HEK293 (cell line): Measurements from ENCODE around the gene CNN1.

Source experiments
- FEZF1 ChIP-seq: fragments of 450-650 bp; formaldehyde crosslinking; IDR thresholded peaks from 2 replicates; pipeline ENCODE4 v1.5.1; 2016; ENCODE audit warnings: missing biosample characterization, missing genetic modification characterization
- GLI4 ChIP-seq: fragments of 450-650 bp; formaldehyde crosslinking; IDR thresholded peaks from 2 replicates; pipeline ENCODE4 v1.5.1; 2016; ENCODE audit warnings: missing biosample characterization, missing genetic modification characterization
- GLIS1 ChIP-seq: fragments of 450-650 bp; formaldehyde crosslinking; IDR thresholded peaks from 2 replicates; pipeline ENCODE4 v1.5.1; 2016; ENCODE audit warnings: missing biosample characterization, missing genetic modification characterization
- KLF10 ChIP-seq: fragments of 450-650 bp; IDR thresholded peaks from 2 replicates; pipeline ENCODE4 v1.5.1; 2018; ENCODE audit warnings: missing biosample characterization, mild to moderate bottlenecking, missing genetic modification characterization
- KLF8 ChIP-seq: fragments of 450-650 bp; formaldehyde crosslinking; IDR thresholded peaks from 2 replicates; pipeline ENCODE4 v1.5.1; 2016; ENCODE audit warnings: missing biosample characterization, missing genetic modification characterization
- KLF9 ChIP-seq: fragments of 450-650 bp; formaldehyde crosslinking; IDR thresholded peaks from 2 replicates; pipeline ENCODE4 v1.5.1; 2016; ENCODE audit warnings: missing biosample characterization, missing genetic modification characterization, low read depth
- OSR2 ChIP-seq: fragments of 450-650 bp; formaldehyde crosslinking; IDR thresholded peaks from 2 replicates; pipeline ENCODE4 v1.5.1; 2016; ENCODE audit warnings: missing biosample characterization, missing genetic modification characterization
- SCRT1 ChIP-seq: fragments of 450-650 bp; formaldehyde crosslinking; IDR thresholded peaks from 2 replicates; pipeline ENCODE4 v1.5.1; 2016; ENCODE audit warnings: missing biosample characterization, missing genetic modification characterization, borderline replicate concordance
- SP3 ChIP-seq: fragments of 450-650 bp; formaldehyde crosslinking; IDR thresholded peaks from 2 replicates; pipeline ENCODE4 v1.5.1; 2016; ENCODE audit warnings: missing biosample characterization, missing genetic modification characterization
- SP7 ChIP-seq: fragments of 450-650 bp; formaldehyde crosslinking; IDR thresholded peaks from 2 replicates; pipeline ENCODE4 v1.5.1; 2016; ENCODE audit warnings: missing biosample characterization, missing genetic modification characterization
- WT1 ChIP-seq: fragments of 450-650 bp; formaldehyde crosslinking; IDR thresholded peaks from 2 replicates; pipeline ENCODE4 v1.5.1; 2016; ENCODE audit warnings: missing biosample characterization, missing genetic modification characterization
- ZIC2 ChIP-seq: fragments of 450-650 bp; formaldehyde crosslinking; IDR thresholded peaks from 2 replicates; pipeline ENCODE4 v1.5.1; 2016; ENCODE audit warnings: missing biosample characterization, missing genetic modification characterization
- ZNF121 ChIP-seq: fragments of 450-650 bp; formaldehyde crosslinking; IDR thresholded peaks from 2 replicates; pipeline ENCODE4 v1.5.1; 2016; ENCODE audit warnings: missing biosample characterization, missing genetic modification characterization
- ZNF140 ChIP-seq: fragments of 450-650 bp; formaldehyde crosslinking; IDR thresholded peaks from 2 replicates; pipeline ENCODE4 v1.5.1; 2016; ENCODE audit warnings: missing biosample characterization, missing genetic modification characterization
- ZNF19 ChIP-seq: fragments of 450-650 bp; formaldehyde crosslinking; IDR thresholded peaks from 2 replicates; pipeline ENCODE4; 2016; ENCODE audit warnings: missing biosample characterization, missing genetic modification characterization, low read depth
- ZNF239 ChIP-seq: fragments of 450-650 bp; formaldehyde crosslinking; IDR thresholded peaks from 2 replicates; pipeline ENCODE4 v1.5.1; 2016; ENCODE audit warnings: missing biosample characterization, missing genetic modification characterization
- ZNF350 ChIP-seq: fragments of 450-650 bp; formaldehyde crosslinking; IDR thresholded peaks from 2 replicates; pipeline ENCODE4 v1.5.0; 2017; ENCODE audit warnings: missing biosample characterization, mild to moderate bottlenecking, missing genetic modification characterization
- ZNF37A ChIP-seq: fragments of 450-650 bp; IDR thresholded peaks from 2 replicates; pipeline ENCODE4 v1.5.1; 2018; ENCODE audit warnings: missing biosample characterization, missing genetic modification characterization
- ZNF558 ChIP-seq: fragments of 450-650 bp; formaldehyde crosslinking; IDR thresholded peaks from 2 replicates; pipeline ENCODE4 v1.5.1; 2016; ENCODE audit warnings: missing biosample characterization, missing genetic modification characterization
- ZNF623 ChIP-seq: fragments of 450-650 bp; formaldehyde crosslinking; IDR thresholded peaks from 2 replicates; pipeline ENCODE4 v1.5.1; 2016; ENCODE audit warnings: missing biosample characterization, missing genetic modification characterization
- ZNF701 ChIP-seq: fragments of 450-650 bp; formaldehyde crosslinking; IDR thresholded peaks from 2 replicates; pipeline ENCODE4 v1.5.1; 2016; ENCODE audit warnings: missing biosample characterization, missing genetic modification characterization
- ZNF837 ChIP-seq: fragments of 450-650 bp; formaldehyde crosslinking; IDR thresholded peaks from 2 replicates; pipeline ENCODE4 v1.5.1; 2016; ENCODE audit warnings: missing biosample characterization, missing genetic modification characterization
- ZNF843 ChIP-seq: fragments of 450-650 bp; formaldehyde crosslinking; IDR thresholded peaks from 2 replicates; pipeline ENCODE4 v1.5.1; 2016; ENCODE audit warnings: missing biosample characterization, missing genetic modification characterization
- ZSCAN30 ChIP-seq: fragments of 450-650 bp; IDR thresholded peaks from 2 replicates; pipeline ENCODE4 v1.5.1; 2018; ENCODE audit warnings: missing biosample characterization, mild to moderate bottlenecking, missing genetic modification characterization, moderate library complexity
- ZXDB ChIP-seq: fragments of 450-650 bp; formaldehyde crosslinking; IDR thresholded peaks from 2 replicates; pipeline ENCODE4 v1.5.1; 2016; ENCODE audit warnings: missing biosample characterization, missing genetic modification characterization
- TF ChIP-seq, protein P1 (sequence below): fragments of 450-650 bp; formaldehyde crosslinking; IDR thresholded peaks from 2 replicates; pipeline ENCODE4 v1.5.1; 2016; ENCODE audit warnings: missing biosample characterization, missing genetic modification characterization
- TF ChIP-seq, protein P2 (sequence below): fragments of 450-650 bp; formaldehyde crosslinking; IDR thresholded peaks from 2 replicates; pipeline ENCODE4 v1.5.1; 2016; ENCODE audit warnings: missing biosample characterization, missing genetic modification characterization
- TF ChIP-seq, protein P3 (sequence below): fragments of 450-650 bp; formaldehyde crosslinking; IDR thresholded peaks from 2 replicates; pipeline ENCODE4 v1.5.1; 2016; ENCODE audit warnings: missing biosample characterization, missing genetic modification characterization, borderline replicate concordance
- TF ChIP-seq, protein P4 (sequence below): fragments of 450-650 bp; formaldehyde crosslinking; IDR thresholded peaks from 2 replicates; pipeline ENCODE4 v1.5.1; 2016; ENCODE audit warnings: missing biosample characterization, missing genetic modification characterization
- TF ChIP-seq, protein P5 (sequence below): IDR thresholded peaks from 2 replicates; pipeline ENCODE4 v1.6.1; 2011; ENCODE audit warnings: mild to moderate bottlenecking, low read depth, low read length, borderline replicate concordance
- TF ChIP-seq, protein P6 (sequence below): fragments of 450-650 bp; formaldehyde crosslinking; IDR thresholded peaks from 2 replicates; pipeline ENCODE4 v1.5.1; 2016; ENCODE audit warnings: missing biosample characterization, missing genetic modification characterization

The CNN1 gene

DNA sequence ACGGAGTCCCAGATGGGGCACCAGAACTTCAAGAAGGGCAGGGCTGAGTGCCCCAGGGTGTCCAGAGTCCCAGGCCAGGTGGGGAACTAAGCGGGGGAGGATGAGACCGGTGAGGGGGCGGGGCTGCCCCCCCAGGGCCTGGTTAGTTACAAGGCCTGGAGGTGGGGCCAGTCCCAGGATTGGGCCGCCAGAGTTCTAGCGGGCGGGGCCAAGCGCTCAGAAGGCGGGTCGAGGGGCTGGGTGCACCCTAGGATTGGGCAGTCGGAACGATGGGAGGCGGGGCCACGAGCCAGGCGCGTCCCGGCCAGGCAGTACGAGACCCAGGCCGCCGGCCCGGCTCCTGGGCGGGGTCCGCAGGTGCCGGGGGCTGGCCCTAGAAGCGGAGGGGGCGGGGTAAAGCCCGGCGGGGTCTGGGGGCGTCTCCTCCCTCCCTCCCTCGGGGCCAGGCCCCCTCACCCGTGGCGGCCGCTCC is 33.6 kb upstream of the CNN1 start (continued):
- TF ChIP-seq, protein P1, sequence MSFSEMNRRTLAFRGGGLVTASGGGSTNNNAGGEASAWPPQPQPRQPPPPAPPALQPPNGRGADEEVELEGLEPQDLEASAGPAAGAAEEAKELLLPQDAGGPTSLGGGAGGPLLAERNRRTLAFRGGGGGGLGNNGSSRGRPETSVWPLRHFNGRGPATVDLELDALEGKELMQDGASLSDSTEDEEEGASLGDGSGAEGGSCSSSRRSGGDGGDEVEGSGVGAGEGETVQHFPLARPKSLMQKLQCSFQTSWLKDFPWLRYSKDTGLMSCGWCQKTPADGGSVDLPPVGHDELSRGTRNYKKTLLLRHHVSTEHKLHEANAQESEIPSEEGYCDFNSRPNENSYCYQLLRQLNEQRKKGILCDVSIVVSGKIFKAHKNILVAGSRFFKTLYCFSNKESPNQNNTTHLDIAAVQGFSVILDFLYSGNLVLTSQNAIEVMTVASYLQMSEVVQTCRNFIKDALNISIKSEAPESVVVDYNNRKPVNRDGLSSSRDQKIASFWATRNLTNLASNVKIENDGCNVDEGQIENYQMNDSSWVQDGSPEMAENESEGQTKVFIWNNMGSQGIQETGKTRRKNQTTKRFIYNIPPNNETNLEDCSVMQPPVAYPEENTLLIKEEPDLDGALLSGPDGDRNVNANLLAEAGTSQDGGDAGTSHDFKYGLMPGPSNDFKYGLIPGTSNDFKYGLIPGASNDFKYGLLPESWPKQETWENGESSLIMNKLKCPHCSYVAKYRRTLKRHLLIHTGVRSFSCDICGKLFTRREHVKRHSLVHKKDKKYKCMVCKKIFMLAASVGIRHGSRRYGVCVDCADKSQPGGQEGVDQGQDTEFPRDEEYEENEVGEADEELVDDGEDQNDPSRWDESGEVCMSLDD (tag by site-specific recombination), result 0 out of 2 replicates have a peak, but pooled peaks have one; percentile 8
- peak; percentile 99 for TF ChIP-seq GLIS1
- TF ChIP-seq KLF9 (tag by site-specific recombination), result peak; percentile 91
- TF ChIP-seq ZNF239 (tag by site-specific recombination), result no peak
- TF ChIP-seq, protein P2, sequence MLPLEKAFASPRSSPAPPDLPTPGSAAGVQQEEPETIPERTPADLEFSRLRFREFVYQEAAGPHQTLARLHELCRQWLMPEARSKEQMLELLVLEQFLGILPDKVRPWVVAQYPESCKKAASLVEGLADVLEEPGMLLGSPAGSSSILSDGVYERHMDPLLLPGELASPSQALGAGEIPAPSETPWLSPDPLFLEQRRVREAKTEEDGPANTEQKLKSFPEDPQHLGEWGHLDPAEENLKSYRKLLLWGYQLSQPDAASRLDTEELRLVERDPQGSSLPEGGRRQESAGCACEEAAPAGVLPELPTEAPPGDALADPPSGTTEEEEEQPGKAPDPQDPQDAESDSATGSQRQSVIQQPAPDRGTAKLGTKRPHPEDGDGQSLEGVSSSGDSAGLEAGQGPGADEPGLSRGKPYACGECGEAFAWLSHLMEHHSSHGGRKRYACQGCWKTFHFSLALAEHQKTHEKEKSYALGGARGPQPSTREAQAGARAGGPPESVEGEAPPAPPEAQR (tag by site-specific recombination), result no peak
- no peak for TF ChIP-seq WT1 (tag by site-specific recombination)
- TF ChIP-seq ZNF37A (tag by site-specific recombination), result no peak
- TF ChIP-seq, protein P3, sequence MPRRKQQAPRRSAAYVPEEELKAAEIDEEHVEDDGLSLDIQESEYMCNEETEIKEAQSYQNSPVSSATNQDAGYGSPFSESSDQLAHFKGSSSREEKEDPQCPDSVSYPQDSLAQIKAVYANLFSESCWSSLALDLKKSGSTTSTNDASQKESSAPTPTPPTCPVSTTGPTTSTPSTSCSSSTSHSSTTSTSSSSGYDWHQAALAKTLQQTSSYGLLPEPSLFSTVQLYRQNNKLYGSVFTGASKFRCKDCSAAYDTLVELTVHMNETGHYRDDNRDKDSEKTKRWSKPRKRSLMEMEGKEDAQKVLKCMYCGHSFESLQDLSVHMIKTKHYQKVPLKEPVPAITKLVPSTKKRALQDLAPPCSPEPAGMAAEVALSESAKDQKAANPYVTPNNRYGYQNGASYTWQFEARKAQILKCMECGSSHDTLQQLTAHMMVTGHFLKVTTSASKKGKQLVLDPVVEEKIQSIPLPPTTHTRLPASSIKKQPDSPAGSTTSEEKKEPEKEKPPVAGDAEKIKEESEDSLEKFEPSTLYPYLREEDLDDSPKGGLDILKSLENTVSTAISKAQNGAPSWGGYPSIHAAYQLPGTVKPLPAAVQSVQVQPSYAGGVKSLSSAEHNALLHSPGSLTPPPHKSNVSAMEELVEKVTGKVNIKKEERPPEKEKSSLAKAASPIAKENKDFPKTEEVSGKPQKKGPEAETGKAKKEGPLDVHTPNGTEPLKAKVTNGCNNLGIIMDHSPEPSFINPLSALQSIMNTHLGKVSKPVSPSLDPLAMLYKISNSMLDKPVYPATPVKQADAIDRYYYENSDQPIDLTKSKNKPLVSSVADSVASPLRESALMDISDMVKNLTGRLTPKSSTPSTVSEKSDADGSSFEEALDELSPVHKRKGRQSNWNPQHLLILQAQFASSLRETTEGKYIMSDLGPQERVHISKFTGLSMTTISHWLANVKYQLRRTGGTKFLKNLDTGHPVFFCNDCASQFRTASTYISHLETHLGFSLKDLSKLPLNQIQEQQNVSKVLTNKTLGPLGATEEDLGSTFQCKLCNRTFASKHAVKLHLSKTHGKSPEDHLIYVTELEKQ (tag by site-specific recombination), result no peak
- TF ChIP-seq ZNF19, result no peak
- no peak for TF ChIP-seq ZNF121 (tag by site-specific recombination)
- TF ChIP-seq ZNF623 (tag by site-specific recombination), result no peak
- TF ChIP-seq ZNF701 (tag by site-specific recombination), result no peak
- no peak for TF ChIP-seq OSR2 (tag by site-specific recombination)
- peak; percentile 95 for TF ChIP-seq SP3 (tag by site-specific recombination)
- no peak for TF ChIP-seq ZNF558
- no peak for TF ChIP-seq ZSCAN30 (tag by site-specific recombination)
- TF ChIP-seq ZNF843 (tag by site-specific recombination), result no peak
- TF ChIP-seq FEZF1 (tag by site-specific recombination), result no peak
- TF ChIP-seq ZXDB (tag by site-specific recombination), result no peak
- no peak for TF ChIP-seq ZNF837 (tag by site-specific recombination)
- TF ChIP-seq, protein P4, sequence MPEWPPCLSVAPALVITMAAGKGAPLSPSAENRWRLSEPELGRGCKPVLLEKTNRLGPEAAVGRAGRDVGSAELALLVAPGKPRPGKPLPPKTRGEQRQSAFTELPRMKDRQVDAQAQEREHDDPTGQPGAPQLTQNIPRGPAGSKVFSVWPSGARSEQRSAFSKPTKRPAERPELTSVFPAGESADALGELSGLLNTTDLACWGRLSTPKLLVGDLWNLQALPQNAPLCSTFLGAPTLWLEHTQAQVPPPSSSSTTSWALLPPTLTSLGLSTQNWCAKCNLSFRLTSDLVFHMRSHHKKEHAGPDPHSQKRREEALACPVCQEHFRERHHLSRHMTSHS (tag by site-specific recombination), result no peak
- TF ChIP-seq KLF8 (tag by site-specific recombination), result no peak
- TF ChIP-seq, protein P5, sequence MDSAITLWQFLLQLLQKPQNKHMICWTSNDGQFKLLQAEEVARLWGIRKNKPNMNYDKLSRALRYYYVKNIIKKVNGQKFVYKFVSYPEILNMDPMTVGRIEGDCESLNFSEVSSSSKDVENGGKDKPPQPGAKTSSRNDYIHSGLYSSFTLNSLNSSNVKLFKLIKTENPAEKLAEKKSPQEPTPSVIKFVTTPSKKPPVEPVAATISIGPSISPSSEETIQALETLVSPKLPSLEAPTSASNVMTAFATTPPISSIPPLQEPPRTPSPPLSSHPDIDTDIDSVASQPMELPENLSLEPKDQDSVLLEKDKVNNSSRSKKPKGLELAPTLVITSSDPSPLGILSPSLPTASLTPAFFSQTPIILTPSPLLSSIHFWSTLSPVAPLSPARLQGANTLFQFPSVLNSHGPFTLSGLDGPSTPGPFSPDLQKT, result no peak
- TF ChIP-seq SP7 (tag by site-specific recombination), result no peak
- TF ChIP-seq GLI4 (tag by site-specific recombination), result no peak
- no peak; the same call in none of the 2 replicates for TF ChIP-seq ZIC2 (tag by site-specific recombination)
- TF ChIP-seq KLF10 (tag by site-specific recombination), result peak; percentile 88
- TF ChIP-seq SCRT1 (tag by site-specific recombination), result no peak
- TF ChIP-seq ZNF350, result no peak
- TF ChIP-seq, protein P6, sequence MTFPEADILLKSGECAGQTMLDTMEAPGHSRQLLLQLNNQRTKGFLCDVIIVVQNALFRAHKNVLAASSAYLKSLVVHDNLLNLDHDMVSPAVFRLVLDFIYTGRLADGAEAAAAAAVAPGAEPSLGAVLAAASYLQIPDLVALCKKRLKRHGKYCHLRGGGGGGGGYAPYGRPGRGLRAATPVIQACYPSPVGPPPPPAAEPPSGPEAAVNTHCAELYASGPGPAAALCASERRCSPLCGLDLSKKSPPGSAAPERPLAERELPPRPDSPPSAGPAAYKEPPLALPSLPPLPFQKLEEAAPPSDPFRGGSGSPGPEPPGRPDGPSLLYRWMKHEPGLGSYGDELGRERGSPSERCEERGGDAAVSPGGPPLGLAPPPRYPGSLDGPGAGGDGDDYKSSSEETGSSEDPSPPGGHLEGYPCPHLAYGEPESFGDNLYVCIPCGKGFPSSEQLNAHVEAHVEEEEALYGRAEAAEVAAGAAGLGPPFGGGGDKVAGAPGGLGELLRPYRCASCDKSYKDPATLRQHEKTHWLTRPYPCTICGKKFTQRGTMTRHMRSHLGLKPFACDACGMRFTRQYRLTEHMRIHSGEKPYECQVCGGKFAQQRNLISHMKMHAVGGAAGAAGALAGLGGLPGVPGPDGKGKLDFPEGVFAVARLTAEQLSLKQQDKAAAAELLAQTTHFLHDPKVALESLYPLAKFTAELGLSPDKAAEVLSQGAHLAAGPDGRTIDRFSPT (tag by site-specific recombination), result no peak
- no peak for TF ChIP-seq ZNF140 (tag by site-specific recombination)
